ENCODE data around the gene ZNF628.
A peak's percentile ranks its signal among the peaks of the same experiment; 100 is the strongest.
"Not testable (repeated sequence)": the region's sequence is repeated elsewhere in the genome, so short reads cannot be mapped to it uniquely, and the experiment has no call there.

ZNF628 gene

DNA sequence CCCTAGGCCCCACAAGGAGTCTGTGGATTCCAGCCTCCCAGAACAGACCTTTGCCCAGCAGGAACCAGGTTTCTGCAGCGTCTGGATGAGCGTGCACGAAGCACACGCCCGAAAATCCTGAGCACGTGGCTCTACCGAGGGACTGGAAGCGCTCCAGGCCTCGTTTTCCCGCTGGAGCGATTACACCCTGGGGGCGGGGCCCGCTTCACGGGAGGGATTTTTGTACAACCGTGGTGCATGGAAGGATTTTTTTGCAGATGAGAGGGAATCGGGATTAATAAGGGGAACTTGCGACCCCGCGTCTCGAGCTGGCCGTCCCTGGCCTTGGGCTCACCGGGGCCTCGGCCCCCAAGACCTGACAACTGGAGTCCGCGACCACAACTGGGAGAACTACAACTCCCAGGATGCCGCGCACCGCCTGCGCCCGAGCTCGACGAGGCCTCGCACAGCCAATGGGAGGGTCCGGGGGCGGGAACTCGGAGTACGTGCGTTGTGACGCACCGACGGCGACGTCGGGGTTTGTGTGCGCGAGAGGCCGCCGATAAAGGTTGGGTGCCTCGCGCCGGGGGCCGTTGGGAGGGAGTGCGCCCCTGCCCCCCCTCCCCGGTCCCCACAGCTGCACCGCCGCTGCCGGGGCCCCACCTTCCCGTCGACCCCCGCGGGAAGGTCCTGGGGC, at the start of gene ZNF628:
Gene ZNF628 (plus strand): TSS at position 518 of the 676 bp plus-strand sequence. CDS start 3,294 bp downstream, outside the sequence.
- peak; percentile 89 to 91 for DNase-seq (ENCODE audit: low read depth in 2 of 2)

DNA sequence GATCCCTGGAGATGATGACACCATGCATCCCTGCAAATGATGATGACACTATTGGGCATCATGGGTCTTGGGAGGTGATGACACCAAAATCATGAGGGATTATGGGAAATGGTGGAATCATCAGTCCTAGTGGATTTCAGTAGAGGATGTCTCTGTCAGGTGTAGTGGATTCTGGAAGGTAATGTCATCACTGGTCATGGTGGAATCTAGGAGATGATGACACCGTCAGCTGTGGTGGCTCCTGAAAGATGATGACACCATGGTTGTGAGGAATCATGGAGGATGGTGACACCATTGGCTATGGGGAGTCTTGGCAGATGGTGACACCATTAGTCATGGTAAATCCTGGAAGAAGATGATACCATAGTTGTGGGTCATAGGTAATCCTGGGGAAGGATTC, 45.2 kb upstream of the ZNF628 start:
- no peak for DNase-seq (ENCODE audit: low read depth in 2 of 2)

DNA sequence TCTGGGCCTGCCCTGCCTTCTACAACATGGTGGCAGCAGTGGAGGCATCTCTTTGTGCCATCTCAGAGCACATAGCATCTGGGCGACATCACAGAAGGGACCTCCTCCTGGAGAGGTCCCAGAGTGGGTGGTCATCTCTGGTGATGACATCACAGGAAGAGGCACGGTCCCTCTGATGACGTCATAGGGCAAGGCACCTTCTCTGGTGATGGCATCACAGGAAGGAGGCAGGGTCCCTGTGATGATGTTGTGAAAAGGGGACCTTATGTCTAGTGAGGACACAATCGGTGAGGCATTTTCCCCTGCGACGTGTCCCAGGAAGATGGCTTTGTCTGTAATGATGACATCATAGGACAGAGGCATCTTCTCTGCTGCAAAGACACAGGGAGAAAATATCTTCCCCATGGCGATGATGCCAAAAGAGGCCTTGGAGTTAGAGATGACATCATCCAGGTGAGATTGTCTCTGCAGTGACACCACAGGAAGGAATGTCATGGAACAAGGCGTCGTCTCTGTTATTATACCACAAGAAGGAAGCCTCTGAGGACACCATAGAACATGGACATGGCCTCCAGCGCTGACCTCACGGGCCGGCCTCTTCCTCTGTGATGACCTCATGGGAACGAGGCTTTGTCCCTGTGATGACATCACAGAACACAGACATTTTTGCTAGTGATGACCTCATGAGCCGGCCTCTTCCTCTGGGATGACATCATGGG, 44.0 kb upstream of the ZNF628 start:
- DNase-seq (ENCODE audit: low read depth in 2 of 2), result no peak

GRCh38 chr19:55433292-55433691, 43.1 kb upstream of the ZNF628 start:
- no peak for DNase-seq (ENCODE audit: low read depth in 2 of 2)

- no peak for DNase-seq (ENCODE audit: low read depth in 2 of 2)
These were observed 42.0 kb upstream of the ZNF628 start for GRCh38 chr19:55434356-55434919.

DNA sequence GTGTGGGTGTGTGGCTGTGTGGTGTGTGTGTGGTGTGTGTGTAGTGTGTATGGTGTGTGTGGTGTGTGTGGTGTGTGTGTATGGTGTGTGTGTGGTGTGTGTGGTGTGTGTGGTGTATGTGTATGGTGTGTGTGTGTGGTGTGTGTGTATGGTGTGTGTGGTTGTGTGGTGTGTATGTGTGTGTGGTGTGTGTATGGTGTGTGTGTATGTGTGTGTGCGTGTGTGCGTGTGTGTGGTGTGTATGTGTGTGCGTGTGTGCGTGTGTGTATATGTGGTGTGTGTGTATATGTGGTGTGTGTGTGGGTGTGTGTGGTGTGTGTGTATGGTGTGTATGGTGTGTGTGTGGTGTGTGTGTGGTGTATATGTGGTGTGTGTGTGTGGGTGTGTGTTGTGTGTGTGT, 41.4 kb upstream of the ZNF628 start:
- no peak for DNase-seq (ENCODE audit: low read depth in 2 of 2)

- DNase-seq (ENCODE audit: low read depth in 2 of 2), result no peak
These were observed 39.6 kb upstream of the ZNF628 start for GRCh38 chr19:55436847-55437246.

DNA sequence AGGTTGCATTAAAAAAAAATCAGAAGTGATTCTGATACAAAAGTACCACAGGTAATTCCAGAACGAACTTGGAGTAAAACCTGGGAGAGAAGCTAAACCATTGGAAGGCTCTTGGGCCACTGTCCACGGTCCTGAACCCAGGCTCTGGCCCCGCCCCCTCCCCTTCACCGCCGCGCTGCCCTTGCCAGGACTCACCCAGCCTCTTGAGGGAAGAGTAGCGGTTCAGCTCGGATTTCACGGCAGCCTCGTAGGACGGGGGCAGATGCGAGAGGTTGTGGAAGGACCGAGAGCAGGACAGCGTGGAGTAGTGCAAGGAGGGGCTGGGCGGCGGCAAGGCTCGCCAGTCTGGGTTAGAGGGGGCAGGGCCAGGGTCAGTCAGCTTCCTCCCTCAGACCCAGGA, 39.0 kb upstream of the ZNF628 start:
- no peak for DNase-seq (ENCODE audit: low read depth in 2 of 2)

DNA sequence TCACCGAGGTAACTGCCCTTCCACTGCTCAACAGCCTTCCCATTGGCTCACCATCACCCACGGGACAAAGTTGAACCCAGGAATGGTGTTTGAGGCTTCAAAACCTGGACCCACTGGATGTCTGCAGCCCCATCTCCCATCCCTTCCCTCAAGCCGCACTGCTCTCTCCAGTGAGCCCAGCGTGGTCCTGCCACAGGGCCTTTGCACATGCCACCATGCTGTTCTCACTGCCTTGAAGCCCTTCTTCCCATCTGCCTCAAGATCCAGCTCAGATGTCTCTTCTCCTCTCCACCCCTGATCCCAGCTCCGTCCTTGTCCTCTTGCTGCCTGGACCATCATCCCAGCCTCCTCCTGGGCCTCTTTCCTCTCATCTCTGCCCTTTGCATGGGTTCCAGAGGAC, 37.4 kb upstream of the ZNF628 start:
- no peak for DNase-seq (ENCODE audit: low read depth in 2 of 2)

GRCh38 chr19:55440411-55441105, 35.9 kb upstream of the ZNF628 start:
- DNase-seq (ENCODE audit: low read depth in 2 of 2), result no peak

- no peak for DNase-seq (ENCODE audit: low read depth in 2 of 2)
These were observed 35.1 kb upstream of the ZNF628 start for GRCh38 chr19:55441319-55441691.

DNA sequence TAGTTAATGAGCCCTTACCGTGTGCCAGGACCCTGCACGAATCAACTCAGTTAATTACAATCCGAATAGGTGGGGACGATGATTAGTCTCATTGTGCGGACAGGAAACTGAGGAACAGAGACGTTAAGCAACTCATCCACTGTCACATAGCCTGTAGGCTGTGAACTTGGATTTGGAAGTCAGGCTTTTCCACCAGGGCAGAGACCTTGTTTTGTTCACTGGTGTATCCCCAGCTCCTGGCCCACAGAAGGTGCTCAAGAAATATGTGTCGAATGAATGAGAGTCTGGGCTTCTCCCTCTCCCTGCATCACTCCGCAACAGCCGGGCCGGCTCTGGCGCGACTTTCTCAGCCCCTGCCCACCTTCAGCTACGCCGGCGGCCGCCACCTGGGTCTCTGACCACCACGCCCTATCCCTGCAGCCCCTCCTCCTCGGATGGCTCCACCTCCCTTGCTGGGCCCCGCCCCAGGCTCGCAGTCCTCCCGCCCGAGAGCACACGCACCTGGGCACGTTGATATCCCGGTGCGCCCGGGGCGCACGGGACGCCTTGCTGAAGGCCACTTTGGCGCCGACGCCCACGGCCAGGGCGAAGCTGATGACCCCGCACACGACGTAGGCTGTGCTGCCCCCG, 34.6 kb upstream of the ZNF628 start:
- DNase-seq (ENCODE audit: low read depth in 2 of 2), result no peak

GRCh38 chr19:55442372-55442961, 34.0 kb upstream of the ZNF628 start:
- no peak for DNase-seq (ENCODE audit: low read depth in 2 of 2)

DNA sequence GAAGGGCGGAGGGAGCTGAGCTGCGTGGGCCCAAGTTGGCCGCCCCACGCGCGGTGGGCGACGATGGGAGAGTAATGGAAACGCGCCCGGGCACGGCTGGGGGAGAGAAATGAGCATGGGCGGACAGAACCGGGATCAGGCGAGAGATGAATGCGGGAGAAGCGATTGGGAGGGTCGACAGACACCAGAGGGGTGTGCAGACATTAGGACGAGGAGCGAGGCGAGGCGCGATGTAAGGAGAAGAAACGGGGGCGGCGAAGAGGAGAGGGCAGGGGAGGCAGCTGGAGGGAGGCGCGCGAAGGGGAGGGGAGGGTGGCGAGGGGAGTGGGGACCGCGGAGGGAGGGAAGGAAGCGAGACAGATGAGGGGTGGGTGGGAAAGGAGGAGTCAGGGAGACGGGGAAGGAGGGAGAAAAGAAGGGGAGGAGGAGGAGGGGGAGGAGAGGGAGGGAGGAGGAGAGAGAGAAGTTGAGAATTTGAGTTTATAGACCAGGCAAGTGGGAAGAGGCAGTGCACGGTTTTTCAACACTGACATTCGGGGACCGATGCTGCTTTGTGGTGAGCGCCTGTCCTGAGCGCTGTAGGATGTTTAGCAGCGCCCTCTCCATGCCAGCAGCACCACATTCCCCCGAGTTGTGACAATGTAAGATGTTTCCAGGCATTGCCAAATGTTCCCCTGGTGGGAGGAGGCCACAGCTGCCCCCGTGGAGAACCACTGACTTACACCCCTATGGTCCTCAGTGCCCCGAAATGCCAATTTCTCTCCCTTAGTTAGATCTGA, 33.2 kb upstream of the ZNF628 start, which contains the start of gene SHISA7:
Gene SHISA7 (minus strand): TSS at position 256 of the 779 bp plus-strand sequence. CDS start 437 bp downstream, outside the sequence.
- DNase-seq (ENCODE audit: low read depth in 2 of 2), result no peak

- no peak for DNase-seq (ENCODE audit: low read depth in 2 of 2)
These were observed 32.5 kb upstream of the ZNF628 start for GRCh38 chr19:55443824-55444480.

- no peak for DNase-seq (ENCODE audit: low read depth in 2 of 2)
These were observed 31.8 kb upstream of the ZNF628 start for GRCh38 chr19:55444646-55445045.

DNA sequence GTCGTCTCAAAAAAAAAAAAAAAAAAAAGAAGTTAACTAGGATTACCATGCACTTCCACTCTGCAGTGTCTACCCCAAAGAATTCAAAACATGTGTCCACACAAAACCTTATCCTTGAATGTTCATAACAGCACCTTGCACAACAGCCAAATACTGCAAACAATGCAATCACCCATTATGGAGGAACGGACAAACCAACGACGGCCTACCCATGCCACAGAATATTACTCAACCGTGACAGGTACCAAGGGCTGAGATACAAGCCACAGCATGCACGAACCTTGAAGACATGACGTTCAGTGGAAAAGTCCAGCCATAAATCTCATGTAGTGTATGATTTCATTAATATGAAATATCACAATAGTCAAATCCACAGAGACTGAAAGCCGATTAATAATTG, 30.4 kb upstream of the ZNF628 start:
- no peak for DNase-seq (ENCODE audit: low read depth in 2 of 2)

GRCh38 chr19:55447421-55448174, 28.8 kb upstream of the ZNF628 start:
- DNase-seq (ENCODE audit: low read depth in 2 of 2), result no peak

DNA sequence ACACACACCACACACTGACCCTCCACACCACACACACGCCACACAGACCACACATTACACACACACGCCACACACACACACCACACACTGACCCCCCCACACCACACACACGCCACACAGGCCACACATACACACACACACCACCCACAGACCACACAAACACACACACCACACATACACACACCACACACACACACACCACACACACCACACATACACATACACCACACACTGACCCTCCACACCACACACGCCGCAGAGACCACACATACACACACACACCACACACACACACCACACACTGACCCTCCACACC, 28.3 kb upstream of the ZNF628 start:
- DNase-seq (ENCODE audit: low read depth in 2 of 2), result not testable (repeated sequence)

DNA sequence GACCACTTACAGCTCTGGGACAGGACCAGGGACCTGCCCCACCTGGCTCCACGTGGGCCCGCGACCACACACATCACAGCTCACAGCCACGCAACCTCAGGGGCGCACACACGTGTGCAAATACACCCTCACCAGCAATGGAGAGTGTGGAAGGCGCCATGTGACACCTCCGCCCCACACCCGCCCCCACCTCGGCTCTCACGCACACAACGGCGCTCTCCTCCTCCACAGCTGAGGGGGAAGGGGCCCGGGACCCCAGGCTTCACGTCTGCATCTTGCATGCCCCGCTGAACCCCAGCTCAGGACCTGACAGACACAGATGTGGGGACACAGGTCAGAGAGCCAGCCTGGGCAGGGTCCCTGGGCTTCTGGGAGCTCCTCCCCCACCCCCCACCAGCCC, 26.9 kb upstream of the ZNF628 start:
- no peak for DNase-seq (ENCODE audit: low read depth in 2 of 2)

Data from stimulated activated CD4-positive, alpha-beta T cell treated with anti-CD3 and anti-CD28 coated beads, Interleukin-1b, Interleukin-23, amount 100 ng/mL, for 1 hour (primary cell).